Measurements from ENCODE around the gene IFT22.
"Not testable (repeated sequence)": the region's sequence is repeated elsewhere in the genome, so short reads cannot be mapped to it uniquely, and the experiment has no call there.

Gene IFT22

GRCh38 chr7:101294832-101295121, 26.8 kb downstream of the IFT22 start:
- DNase-seq (ENCODE audit: low spot score): no peak
- TF ChIP-seq CTCF (IDR thresholded peaks at IDR 0.05; ENCODE audit: extremely low read depth, missing control alignments): no peak

- no peak for DNase-seq (ENCODE audit: low spot score)
- no peak for TF ChIP-seq CTCF (IDR thresholded peaks at IDR 0.05; ENCODE audit: extremely low read depth, missing control alignments)
Measured at GRCh38 chr7:101294039-101294831, 27.4 kb downstream of the IFT22 start.

GRCh38 chr7:101293069-101294021, 28.3 kb downstream of the IFT22 start:
- DNase-seq (ENCODE audit: low spot score): not testable (repeated sequence)

- DNase-seq (ENCODE audit: low spot score): not testable (repeated sequence)
Measured at GRCh38 chr7:101292566-101292965, 29.0 kb downstream of the IFT22 start.

- TF ChIP-seq CTCF (IDR thresholded peaks at IDR 0.05; ENCODE audit: extremely low read depth, missing control alignments): peak; percentile 54
- not testable (repeated sequence) for DNase-seq (ENCODE audit: low spot score)
Measured at GRCh38 chr7:101290186-101291037, 31.2 kb downstream of the IFT22 start.

GRCh38 chr7:101289687-101290086, 31.9 kb downstream of the IFT22 start:
- not testable (repeated sequence) for DNase-seq (ENCODE audit: low spot score)

GRCh38 chr7:101288439-101288838, 33.2 kb downstream of the IFT22 start:
- no peak for DNase-seq (ENCODE audit: low spot score)

GRCh38 chr7:101287032-101287431, 34.6 kb downstream of the IFT22 start:
- no peak for DNase-seq (ENCODE audit: low spot score)
- no peak for TF ChIP-seq CTCF (IDR thresholded peaks at IDR 0.05; ENCODE audit: extremely low read depth, missing control alignments)

More at GRCh38 chr7:101288439-101288838, 33.2 kb downstream of the IFT22 start:
- TF ChIP-seq CTCF (IDR thresholded peaks at IDR 0.05; ENCODE audit: extremely low read depth, missing control alignments): no peak

GRCh38 chr7:101285880-101286279, 35.7 kb downstream of the IFT22 start:
- DNase-seq (ENCODE audit: low spot score): not testable (repeated sequence)
